HepG2 (cell line): ENCODE measurements around the gene TADA2A. TPM values are rescaled to one million over a fixed set of nuclear protein-coding genes. Genes with fewer than 3 reads are reported as not detected.
A peak's percentile ranks its signal among the peaks of the same experiment; 100 is the strongest.

Source experiments
- DNMT3B ChIP-seq: conservative IDR thresholded peaks from 2 replicates; pipeline ENCODE4 v1.6.1; 2016; ENCODE audit warnings: missing biosample characterization, control low read depth
- MED13 ChIP-seq: sonication (generic); formaldehyde crosslinking; IDR thresholded peaks from 2 replicates; pipeline ENCODE4 v1.5.0; 2020; ENCODE audit warnings: missing genetic modification reagents
- MED8 ChIP-seq: sonication (generic); formaldehyde crosslinking; IDR thresholded peaks from 2 replicates; pipeline ENCODE4 v1.8.1; 2023; ENCODE audit warnings: mild to moderate bottlenecking, missing genetic modification reagents; ENCODE audit not compliant: insufficient replicate concordance
- RFX1 ChIP-seq: fragments of 450-650 bp; IDR thresholded peaks from 2 replicates; pipeline ENCODE4 v1.6.1; 2017
- RORA ChIP-seq: sonication (generic); formaldehyde crosslinking; IDR thresholded peaks from 2 replicates; pipeline ENCODE4 v1.5.0; 2020; ENCODE audit warnings: mild to moderate bottlenecking, missing genetic modification reagents, moderate library complexity
- SMARCE1 ChIP-seq: fragments of 450-650 bp; IDR thresholded peaks from 2 replicates; pipeline ENCODE4 v1.6.1; 2017; ENCODE audit warnings: borderline replicate concordance
- SP2 ChIP-seq: sonication (generic); formaldehyde crosslinking; IDR thresholded peaks from 2 replicates; pipeline ENCODE4 v1.5.1; 2020; ENCODE audit warnings: mild to moderate bottlenecking, missing genetic modification reagents
- TFAP4 ChIP-seq: sonication (generic); IDR thresholded peaks from 2 replicates; pipeline ENCODE4 v1.6.1; 2016; ENCODE audit warnings: low read depth, borderline replicate concordance
- XRCC5 ChIP-seq: fragments of 200-400 bp; formaldehyde crosslinking; optimal IDR thresholded peaks from 2 replicates; pipeline ENCODE3; 2017; ENCODE audit warnings: mild to moderate bottlenecking, low read length
- ZBTB49 ChIP-seq: sonication (generic); formaldehyde crosslinking; IDR thresholded peaks from 2 replicates; pipeline ENCODE4 v1.4.0; 2020; ENCODE audit warnings: missing genetic modification reagents, borderline replicate concordance
- ZMAT3 ChIP-seq: sonication (generic); formaldehyde crosslinking; conservative IDR thresholded peaks from 2 replicates; pipeline ENCODE4 v1.7.0; 2021; ENCODE audit warnings: missing genetic modification reagents
- ZNF263 ChIP-seq: sonication (generic); formaldehyde crosslinking; IDR thresholded peaks from 2 replicates; pipeline ENCODE4 v1.4.0; 2020; ENCODE audit warnings: missing genetic modification reagents
- ZNF30 ChIP-seq: sonication (generic); formaldehyde crosslinking; IDR thresholded peaks from 2 replicates; pipeline ENCODE4 v1.5.0; 2020; ENCODE audit warnings: mild to moderate bottlenecking, missing genetic modification reagents
- ZNF333 ChIP-seq: sonication (generic); formaldehyde crosslinking; IDR thresholded peaks from 2 replicates; pipeline ENCODE4 v1.4.0; 2020; ENCODE audit warnings: mild to moderate bottlenecking, missing genetic modification reagents, borderline replicate concordance
- ZNF382 ChIP-seq: sonication (generic); formaldehyde crosslinking; IDR thresholded peaks from 2 replicates; pipeline ENCODE4 v1.5.0; 2020; ENCODE audit warnings: missing genetic modification reagents, mild to moderate bottlenecking, borderline replicate concordance
- ZNF407 ChIP-seq: sonication (generic); formaldehyde crosslinking; IDR thresholded peaks from one replicate; pipeline ENCODE4 v1.5.1; 2020; ENCODE audit warnings: mild to moderate bottlenecking, missing genetic modification reagents; ENCODE audit errors: not compliant biosample characterization
- ZNF510 ChIP-seq: sonication (generic); formaldehyde crosslinking; IDR thresholded peaks from 2 replicates; pipeline ENCODE4 v1.4.0; 2020; ENCODE audit warnings: low read depth, mild to moderate bottlenecking, missing genetic modification reagents
- ZNF589 ChIP-seq: sonication (generic); formaldehyde crosslinking; conservative IDR thresholded peaks from 2 replicates; pipeline ENCODE4 v1.8.0; 2022; ENCODE audit warnings: mild to moderate bottlenecking, moderate library complexity, missing genetic modification reagents
- ZNF660 ChIP-seq: sonication (generic); formaldehyde crosslinking; IDR thresholded peaks from 2 replicates; pipeline ENCODE4 v1.5.1; 2020; ENCODE audit warnings: mild to moderate bottlenecking, low read depth, missing genetic modification reagents, borderline replicate concordance
- ZNF672 ChIP-seq: sonication (generic); formaldehyde crosslinking; IDR thresholded peaks from 2 replicates; pipeline ENCODE4 v1.8.1; 2022; ENCODE audit warnings: missing genetic modification reagents
- polyA plus RNA-seq, 8 experiments: library from polyadenylated mRNA; depleted of rRNA in 3 of 8; stranded (reverse) in 7 of 8; unstranded in 1 of 8; fragments of >200 nt; fragmentation: Illumina TruSeq in 4 of 8; extraction: Trizol in 4 of 8; gene quantifications; 2 replicates each; pipeline versions ENCODE4 v1.2.1 to v1.2.3, GENCODE V29; 2011 to 2016; ENCODE audit warnings: low read depth in 4 of 8, missing spikeins in 1 of 8, mixed read lengths in 1 of 8; ENCODE audit not compliant: insufficient read depth in 1 of 8
- total RNA-seq, 5 experiments: library from RNA; depleted of rRNA; stranded (reverse); fragments of >200 nt; fragmentation: Illumina TruSeq; extraction: Trizol; gene quantifications; 2 replicates each; pipeline ENCODE4 v1.2.3, GENCODE V29; 2016; ENCODE audit warnings: low read depth in 1 of 5

Gene TADA2A
- total and polyA plus RNA-seq, 2 of the 13 experiments (the other 11 are each of a cell fraction or from before 2014, with no cell fraction given), result 8.0 to 14.0 TPM

GRCh38 chr17:37405955-37406634, 591 bp upstream of the TADA2A start (continued):
- no peak for TF ChIP-seq TFAP4
- TF ChIP-seq ZNF510 (CRISPR knock-in tag), result 0 out of 2 replicates have a peak, but pooled peaks have one; percentile 17
- TF ChIP-seq ZNF660 (CRISPR knock-in tag), result no peak
- TF ChIP-seq ZBTB49 (CRISPR knock-in tag), result no peak
- no peak for TF ChIP-seq ZNF263 (CRISPR knock-in tag)
- no peak for TF ChIP-seq ZNF333 (CRISPR knock-in tag)
- TF ChIP-seq RFX1, result no peak
- no peak for TF ChIP-seq SP2 (CRISPR knock-in tag)
- TF ChIP-seq ZNF30 (CRISPR knock-in tag), result no peak
- no peak for TF ChIP-seq DNMT3B (CRISPR knock-in tag)
- TF ChIP-seq MED13, result no peak
- TF ChIP-seq SMARCE1, result no peak
- TF ChIP-seq ZNF407 (CRISPR knock-in tag), result peak; percentile 34
- no peak for TF ChIP-seq ZNF589 (CRISPR knock-in tag)
- 0 out of 2 replicates have a peak, but pooled peaks have one; percentile 17 for TF ChIP-seq ZMAT3 (CRISPR knock-in tag)
- no peak for TF ChIP-seq ZNF672 (CRISPR knock-in tag)
- TF ChIP-seq ZNF382, result no peak
- TF ChIP-seq XRCC5, result peak; percentile 30
- no peak for TF ChIP-seq RORA (CRISPR knock-in tag)
- no peak for TF ChIP-seq MED8 (CRISPR knock-in tag)
